Muscle of leg (tissue), 11 donors: Measurements from ENCODE around the gene NR3C2. TPM values are rescaled to one million over a fixed set of nuclear protein-coding genes. Genes with fewer than 3 reads are reported as not detected.

Experiments
- DNase-seq: peaks from one replicate; pipeline ENCODE4 v3.0.0; 2013
- H3K27ac ChIP-seq: one replicate; pipeline ENCODE4 v1.5.1; 2013; ENCODE audit warnings: mild to moderate bottlenecking, low read length, control low read depth
- H3K27me3 ChIP-seq: one replicate; pipeline ENCODE4 v1.6.1; 2013; ENCODE audit warnings: low read length; ENCODE audit not compliant: control insufficient read depth, insufficient read depth
- H3K36me3 ChIP-seq: one replicate; pipeline ENCODE4 v1.6.1; 2013; ENCODE audit warnings: low read length; ENCODE audit not compliant: control insufficient read depth, insufficient read depth
- H3K4me1 ChIP-seq: one replicate; pipeline ENCODE4 v1.6.1; 2013; ENCODE audit warnings: low read length; ENCODE audit not compliant: control insufficient read depth, insufficient read depth
- H3K4me3 ChIP-seq: one replicate; pipeline ENCODE4 v1.5.1; 2013; ENCODE audit warnings: low read length, control low read depth
- H3K9me3 ChIP-seq: replicated peaks from 2 replicates; pipeline ENCODE4 v1.6.1; 2013; ENCODE audit warnings: low read depth, low read length; ENCODE audit not compliant: control insufficient read depth
- WGBS: methylation state at CpG from one replicate; pipeline ENCODE4 v1.1.5; 2013; ENCODE audit warnings: missing lambda C conversion rate; ENCODE audit not compliant: insufficient coverage; 5-methylcytosine and 5-hydroxymethylcytosine counted together
- polyA plus RNA-seq, 8 donors: library from polyadenylated mRNA; unstranded; fragments of 120-200 nt; gene quantifications; one replicate each; pipeline versions ENCODE4 v1.2.1 to v1.2.3, GENCODE V29; 2013; ENCODE audit warnings: inconsistent platforms in 1 of 8, low replicate concordance in 1 of 8; ENCODE audit not compliant: insufficient read length in 8 of 8, insufficient read depth in 1 of 8
- total RNA-seq: library from RNA; stranded (reverse); fragments of 120-200 nt; gene quantifications from one replicate; pipeline ENCODE4 v1.2.4, GENCODE V29; 2013

NR3C2 gene
- total and polyA plus RNA-seq, 9 donors: 9.2 to 14.7 (median 12.2) TPM

DNA sequence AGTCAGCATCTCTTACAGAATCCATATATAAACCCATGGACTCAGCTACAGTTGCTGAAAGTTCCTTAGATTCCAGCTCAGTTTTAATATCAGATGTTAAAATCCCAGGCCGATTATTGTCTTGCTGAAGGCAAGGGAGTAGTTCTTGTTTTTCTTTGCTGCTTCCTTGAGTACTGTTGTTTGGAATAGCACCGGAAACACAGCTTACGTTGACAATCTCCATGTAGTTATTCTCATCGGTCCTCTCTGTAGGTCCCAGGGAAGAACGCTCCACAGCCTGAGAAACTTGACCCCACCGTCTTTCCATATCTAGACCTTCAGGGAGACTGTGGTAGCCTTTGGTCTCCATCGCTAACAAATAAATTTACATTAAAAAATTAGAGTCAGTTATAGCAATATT is 5.7 kb downstream of the NR3C2 start:
- H3K4me1 ChIP-seq: peaks cover 10% of the 10 kb centered on the region
- H3K4me3 ChIP-seq: no peak overlapping the region
- no peak for DNase-seq
- peaks cover 9% of the 10 kb centered on the region for H3K36me3 ChIP-seq
- no peak overlapping the region for H3K27ac ChIP-seq
- 89% methylated on average over 4 of the region's 7 CpGs for WGBS
- H3K9me3 ChIP-seq: no peaks in the 10 kb centered on the region
- no peaks in the 10 kb centered on the region for H3K27me3 ChIP-seq

DNA sequence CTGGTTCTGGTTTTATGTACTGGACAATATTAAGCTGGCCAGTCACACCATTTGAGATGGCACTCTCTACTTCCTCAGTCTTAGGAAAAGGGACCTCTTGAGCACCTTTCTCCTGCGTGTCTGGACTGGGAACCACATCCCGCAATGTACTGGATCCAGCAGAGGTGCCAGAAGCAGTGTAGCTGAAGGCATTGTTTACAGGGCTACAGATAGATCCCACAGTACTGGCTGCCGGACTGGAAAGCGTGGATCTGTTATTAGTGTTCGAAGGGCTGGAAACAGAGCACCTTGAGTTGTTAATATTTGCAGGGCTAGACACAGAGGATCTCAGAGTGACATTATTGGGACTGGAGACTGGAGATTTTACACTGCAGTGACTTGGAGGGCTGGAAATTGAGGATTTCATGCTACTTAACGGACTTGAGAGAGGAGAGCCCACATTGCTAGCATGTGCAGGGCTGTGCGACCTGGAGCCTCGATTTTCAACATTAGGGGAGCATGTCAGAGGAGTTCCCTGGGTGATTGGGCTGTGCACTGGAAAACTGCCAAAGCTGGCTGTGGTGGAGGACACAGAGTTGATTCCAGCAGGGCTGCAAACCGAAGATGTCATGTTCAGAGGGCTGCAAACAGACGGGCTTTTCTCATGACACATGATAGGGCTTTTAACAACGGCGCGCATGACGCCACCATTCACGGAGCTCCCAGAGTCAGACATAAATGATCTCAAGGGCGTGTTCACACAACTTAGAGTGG is 6.4 kb downstream of the NR3C2 start:
- H3K27ac ChIP-seq: no peak overlapping the region
- 80% methylated on average over 13 of the region's 16 CpGs for WGBS
- no peaks in the 10 kb centered on the region for H3K9me3 ChIP-seq
- H3K4me1 ChIP-seq: peaks cover 5% of the 10 kb centered on the region
- H3K4me3 ChIP-seq: no peak overlapping the region
- H3K36me3 ChIP-seq: peaks cover 9% of the 10 kb centered on the region
- no peaks in the 10 kb centered on the region for H3K27me3 ChIP-seq
- DNase-seq: no peak

DNA sequence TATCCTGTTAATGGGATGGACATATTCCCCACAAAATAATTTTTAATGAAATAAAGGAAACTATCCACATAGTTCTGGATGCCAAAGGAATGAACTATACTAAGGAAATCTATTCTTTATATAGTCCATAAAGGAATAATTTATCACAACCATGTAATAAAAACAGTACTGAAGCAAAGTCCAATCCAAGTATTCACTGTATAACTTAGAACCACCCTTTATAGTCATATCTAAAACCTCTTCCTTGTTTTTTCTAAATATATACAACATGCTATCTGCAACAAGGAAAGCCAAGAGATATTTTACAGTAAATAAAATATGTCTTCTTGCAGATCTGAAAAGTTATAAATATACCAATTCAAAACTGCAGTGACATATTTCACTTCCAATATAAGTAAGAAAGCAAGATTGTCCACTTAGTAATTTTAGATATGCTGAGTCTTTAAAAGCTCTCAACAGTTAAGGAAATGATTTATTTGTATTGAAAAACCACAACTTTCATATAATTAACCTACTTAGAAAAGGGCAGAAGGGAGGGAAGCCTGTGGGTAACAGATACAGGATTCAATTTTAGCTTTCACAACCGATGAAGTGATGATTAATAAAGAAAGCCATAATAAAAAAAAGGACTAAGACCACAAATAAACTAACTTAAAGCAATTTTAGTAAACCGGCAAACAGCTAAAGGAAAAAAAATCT is 8.0 kb downstream of the NR3C2 start:
- H3K4me3 ChIP-seq: no peak overlapping the region
- peaks cover 5% of the 10 kb centered on the region for H3K4me1 ChIP-seq
- no peak for DNase-seq
- WGBS: no CpG with 5 or more reads among the region's 2 CpGs
- no peaks in the 10 kb centered on the region for H3K27me3 ChIP-seq
- H3K27ac ChIP-seq: no peak overlapping the region
- no peaks in the 10 kb centered on the region for H3K9me3 ChIP-seq
- peaks cover 9% of the 10 kb centered on the region for H3K36me3 ChIP-seq

DNA sequence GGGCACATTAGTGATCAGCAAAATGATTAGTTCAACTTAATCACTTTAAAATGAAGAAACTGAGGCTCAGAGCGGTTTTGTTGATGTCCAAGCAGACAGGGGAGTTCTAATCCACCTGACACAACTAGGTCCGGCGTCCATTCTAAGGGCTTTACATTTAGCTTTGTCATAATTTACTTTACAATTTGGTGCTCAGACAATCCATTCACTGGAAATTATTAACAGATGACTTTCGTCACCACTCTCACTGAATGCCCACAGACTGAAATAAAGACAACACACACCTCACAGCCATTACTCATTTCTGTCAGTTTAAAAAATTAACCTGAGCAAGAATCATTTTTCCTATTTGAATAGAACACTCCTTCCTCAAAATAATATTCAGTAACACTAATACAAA is 10.8 kb downstream of the NR3C2 start:
- no peak overlapping the region for H3K4me3 ChIP-seq
- 96% methylated on average over 3 of the region's 4 CpGs for WGBS
- no peak for DNase-seq
- no peaks in the 10 kb centered on the region for H3K27me3 ChIP-seq
- H3K27ac ChIP-seq: no peak overlapping the region
- H3K4me1 ChIP-seq: peaks cover 5% of the 10 kb centered on the region
- H3K36me3 ChIP-seq: peaks cover 8% of the 10 kb centered on the region
- H3K9me3 ChIP-seq: no peaks in the 10 kb centered on the region

DNA sequence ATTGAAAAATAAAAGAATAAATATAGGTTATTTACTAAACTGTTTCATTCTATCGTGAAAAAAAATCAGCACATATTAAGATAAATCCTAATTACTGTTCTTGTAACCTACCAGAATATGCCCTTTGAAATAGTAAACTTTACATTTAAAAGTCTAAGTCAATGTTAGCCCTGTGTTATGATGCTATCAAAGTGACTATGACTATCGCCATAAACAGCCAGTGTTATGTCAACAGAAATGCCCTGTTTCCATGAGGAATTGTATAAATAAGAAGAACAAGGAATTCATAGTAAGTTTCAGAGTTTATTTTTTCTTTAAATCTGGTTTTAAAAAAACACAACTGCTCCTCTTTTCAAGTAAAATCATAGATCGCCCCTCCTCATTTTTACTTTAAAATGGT is 11.4 kb downstream of the NR3C2 start:
- Histone ChIP-seq H3K9me3 (no peaks in the 10 kb centered on the region), H3K36me3 (peaks cover 4% of the 10 kb centered on the region), H3K27me3 (no peaks in the 10 kb centered on the region), H3K27ac (no peak overlapping the region), H3K4me1 (peaks cover 1% of the 10 kb centered on the region), H3K4me3 (no peak overlapping the region)
- DNase-seq: peak; percentile 31
- no CpG with 5 or more reads among the region's 3 CpGs for WGBS

DNA sequence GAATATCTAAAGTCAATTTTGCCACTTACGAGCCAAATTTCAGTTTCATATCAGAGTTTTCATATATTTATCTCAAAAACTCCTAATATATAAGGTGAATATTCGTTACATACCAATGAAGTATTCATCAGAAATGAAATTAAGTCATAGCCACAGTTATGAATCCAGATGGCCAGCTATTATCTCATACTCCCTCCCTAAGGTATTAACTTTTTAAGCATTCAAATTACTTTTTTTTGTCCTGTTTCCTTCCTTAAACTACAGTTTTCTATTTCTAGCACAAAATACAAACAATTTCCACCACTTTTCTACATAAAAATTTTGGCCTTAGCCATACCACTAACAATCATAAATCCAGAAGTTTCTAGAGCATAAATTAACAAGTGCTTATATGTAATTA is 13.0 kb downstream of the NR3C2 start:
- DNase-seq: peak; percentile 77
- H3K4me1 ChIP-seq: no peaks in the 10 kb centered on the region

DNA sequence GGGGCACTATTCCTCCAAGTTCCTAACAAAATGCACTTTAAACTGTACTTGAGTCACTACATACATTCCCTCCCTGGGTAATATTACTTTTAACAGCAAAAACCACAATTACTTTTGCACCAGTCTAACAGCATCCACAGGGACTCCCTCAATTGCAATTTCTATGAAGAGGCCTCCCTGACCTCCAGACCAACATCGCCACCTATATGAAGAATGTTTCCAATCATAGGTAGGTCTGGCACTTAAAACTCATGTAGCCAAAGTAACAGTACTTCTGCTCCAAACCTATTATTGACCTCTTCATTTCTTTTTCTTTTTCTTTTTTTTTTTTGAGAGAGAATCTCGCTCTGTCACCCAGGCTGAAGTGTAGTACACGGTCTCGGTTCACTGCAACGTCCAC is 15.6 kb downstream of the NR3C2 start:
- Histone ChIP-seq H3K36me3 (no peaks in the 10 kb centered on the region), H3K4me1 (no peaks in the 10 kb centered on the region), H3K4me3 (no peak overlapping the region), H3K9me3 (no peaks in the 10 kb centered on the region), H3K27ac (no peak overlapping the region), H3K27me3 (no peaks in the 10 kb centered on the region)
- no peak for DNase-seq
- WGBS: 100% methylated on average over 1 of the region's 5 CpGs

More for the DNA sequence above, 13.0 kb downstream of the NR3C2 start:
- WGBS: no CpG with 5 or more reads among the region's 2 CpGs
- Histone ChIP-seq H3K27ac (no peak overlapping the region), H3K36me3 (no peaks in the 10 kb centered on the region), H3K9me3 (no peaks in the 10 kb centered on the region), H3K4me3 (no peak overlapping the region), H3K27me3 (no peaks in the 10 kb centered on the region)

DNA sequence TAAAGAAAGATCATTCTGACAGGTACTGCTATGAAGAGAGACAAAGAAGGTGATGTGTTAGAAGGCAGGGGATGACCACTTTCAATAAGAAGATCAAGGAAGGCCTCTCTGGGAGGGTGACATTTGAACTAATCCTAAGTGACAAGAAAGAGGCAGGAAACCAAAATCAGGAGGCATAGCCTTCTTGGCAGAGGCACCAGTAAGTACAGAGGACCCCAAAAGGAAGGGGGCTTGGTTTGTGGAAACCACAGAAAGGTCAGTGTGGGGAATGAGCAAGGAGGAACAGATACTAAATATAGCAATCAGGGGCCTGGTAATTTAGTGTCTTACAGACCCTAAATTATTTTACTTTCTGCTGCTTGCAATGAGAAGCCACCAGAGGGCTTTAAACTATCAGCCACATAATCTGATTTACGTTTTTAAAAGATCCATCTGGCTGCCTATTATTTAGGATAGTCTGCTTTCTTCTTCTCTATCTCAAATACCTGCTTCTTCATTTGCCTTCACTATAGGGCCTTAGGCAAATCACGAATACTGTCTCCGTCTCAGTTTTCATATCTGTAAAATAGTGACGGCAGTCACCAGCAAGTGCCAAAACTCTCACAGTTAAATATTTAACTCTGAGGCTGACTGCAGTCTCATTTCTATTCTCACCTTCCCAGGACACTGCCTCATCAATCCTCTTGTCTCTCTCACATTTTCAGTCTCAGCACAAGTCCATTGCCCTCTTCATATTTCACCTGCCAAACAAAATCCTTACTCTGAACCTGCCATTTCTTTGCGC is 16.7 kb downstream of the NR3C2 start:
- no peaks in the 10 kb centered on the region for H3K9me3 ChIP-seq
- H3K27me3 ChIP-seq: no peaks in the 10 kb centered on the region
- DNase-seq: no peak
- H3K27ac ChIP-seq: no peak overlapping the region
- peaks cover 2% of the 10 kb centered on the region for H3K36me3 ChIP-seq
- WGBS: 75% methylated on average over 4 of the region's 5 CpGs
- no peaks in the 10 kb centered on the region for H3K4me1 ChIP-seq
- no peak overlapping the region for H3K4me3 ChIP-seq

DNA sequence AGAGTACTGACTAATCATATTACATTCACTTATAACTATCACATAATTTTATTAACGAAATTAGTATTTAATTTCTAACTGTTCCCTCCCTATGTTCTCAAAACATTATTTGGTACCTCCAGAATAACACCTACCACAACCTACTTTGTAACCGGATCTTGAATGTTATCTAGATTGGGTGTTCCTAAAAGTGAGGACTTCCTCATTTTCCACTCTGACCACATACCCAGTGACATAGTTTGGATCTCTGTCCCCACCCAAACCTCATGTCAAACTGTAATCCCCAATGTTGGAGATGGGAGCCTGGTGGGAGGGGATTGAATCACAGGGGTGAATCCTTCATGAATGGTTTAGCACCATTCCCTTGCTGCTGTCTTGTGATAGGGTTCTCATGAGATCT is 21.8 kb downstream of the NR3C2 start:
- peaks cover 2% of the 10 kb centered on the region for H3K36me3 ChIP-seq
- no peaks in the 10 kb centered on the region for H3K9me3 ChIP-seq
- no peaks in the 10 kb centered on the region for H3K4me1 ChIP-seq
- H3K4me3 ChIP-seq: no peak overlapping the region
- H3K27me3 ChIP-seq: no peaks in the 10 kb centered on the region
- DNase-seq: no peak
- WGBS: no CpG with 5 or more reads among the region's 2 CpGs
- H3K27ac ChIP-seq: no peak overlapping the region

DNA sequence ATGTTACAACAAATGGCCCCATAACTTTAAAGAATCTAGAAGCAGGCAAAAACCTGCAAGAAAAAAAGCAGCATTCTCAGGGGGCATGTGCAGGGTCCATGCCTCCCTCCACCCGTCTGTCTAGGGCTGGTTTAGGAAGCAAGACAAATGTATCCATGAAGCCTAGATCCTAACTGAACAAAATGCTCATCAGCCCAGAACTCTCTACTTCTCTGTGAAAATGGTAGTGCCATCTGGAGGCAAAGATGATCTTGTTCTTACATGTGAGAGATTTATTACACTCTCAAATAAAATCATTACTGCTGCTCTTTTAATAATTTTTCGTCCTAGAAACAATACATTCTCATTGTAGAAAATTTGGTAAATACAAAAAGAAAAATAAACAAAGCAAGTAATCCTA is 26.7 kb downstream of the NR3C2 start:
- DNase-seq: peak; percentile 26
- Histone ChIP-seq H3K27ac (no peak overlapping the region), H3K27me3 (no peaks in the 10 kb centered on the region), H3K4me1 (no peaks in the 10 kb centered on the region), H3K9me3 (no peaks in the 10 kb centered on the region), H3K36me3 (no peaks in the 10 kb centered on the region), H3K4me3 (no peak overlapping the region)
- WGBS: no CpG with 5 or more reads among the region's 2 CpGs
